GM19397 (cell line): ENCODE data around the gene ACP2.

Experiments
- ATAC-seq: cut with Tn5 transposase; IDR thresholded peaks from one replicate; pipeline ENCODE4 v1.9.1; 2021; ENCODE audit warnings: mild to moderate bottlenecking, moderate library complexity; ENCODE audit not compliant: unreplicated experiment

ACP2 gene

GRCh38 chr11:47244448-47245350, 3.9 kb downstream of the ACP2 start:
- ATAC-seq: no peak

- ATAC-seq: no peak
Measured at GRCh38 chr11:47243454-47243853, 5.2 kb downstream of the ACP2 start.

- no peak for ATAC-seq
Measured at GRCh38 chr11:47242596-47243192, 5.9 kb downstream of the ACP2 start.

GRCh38 chr11:47241841-47242301, 6.7 kb downstream of the ACP2 start:
- ATAC-seq: no peak

GRCh38 chr11:47239852-47240251, 8.8 kb downstream of the ACP2 start:
- ATAC-seq: no peak

- ATAC-seq: no peak
Measured at GRCh38 chr11:47236482-47236881, 12.1 kb downstream of the ACP2 start.

- ATAC-seq: no peak
Measured at GRCh38 chr11:47235163-47235562, 13.5 kb downstream of the ACP2 start.

GRCh38 chr11:47234669-47235100, 13.9 kb downstream of the ACP2 start:
- no peak for ATAC-seq

- no peak for ATAC-seq
Measured at GRCh38 chr11:47233989-47234668, 14.5 kb downstream of the ACP2 start.

- no peak for ATAC-seq
Measured at GRCh38 chr11:47233051-47233450, 15.6 kb downstream of the ACP2 start.

GRCh38 chr11:47229161-47229560, 19.5 kb downstream of the ACP2 start:
- ATAC-seq: no peak

GRCh38 chr11:47225552-47226400, 22.8 kb downstream of the ACP2 start:
- peak; percentile 79 for ATAC-seq

GRCh38 chr11:47222696-47223095, 25.9 kb downstream of the ACP2 start:
- ATAC-seq: no peak

GRCh38 chr11:47220401-47220821, 28.2 kb downstream of the ACP2 start:
- ATAC-seq: no peak

GRCh38 chr11:47216121-47216798, 32.4 kb downstream of the ACP2 start:
- ATAC-seq: no peak

- no peak for ATAC-seq
Measured at GRCh38 chr11:47215366-47215910, 33.2 kb downstream of the ACP2 start.

GRCh38 chr11:47213950-47214565, 34.6 kb downstream of the ACP2 start:
- ATAC-seq: peak; percentile 51

GRCh38 chr11:47212938-47213337, 35.7 kb downstream of the ACP2 start:
- no peak for ATAC-seq

GRCh38 chr11:47208628-47209027, 40.0 kb downstream of the ACP2 start:
- no peak for ATAC-seq
